ENCODE results near the gene CRHR1.

Gene CRHR1

GRCh38 chr17:45826919-45827588 lies 42.9 kb downstream of the CRHR1 start:
- FAIRE-seq (no peak), DNase-seq (ENCODE audit: insufficient read length) (no peak)
- TF ChIP-seq TAF1 (IDR thresholded peaks at IDR 0.05; ENCODE audit: borderline replicate concordance, low read depth, low read length) (no peak), POLR2A (IDR thresholded peaks at IDR 0.05; ENCODE audit: low read depth, low read length) (no peak), POLR2AphosphoS5 (IDR thresholded peaks at IDR 0.05; ENCODE audit: low read depth, low read length) (no peak)

GRCh38 chr17:45828171-45828570 lies 44.1 kb downstream of the CRHR1 start:
- FAIRE-seq (no peak), DNase-seq (ENCODE audit: insufficient read length) (no peak)

GRCh38 chr17:45828582-45829133 lies 44.5 kb downstream of the CRHR1 start:
- no peak for TF ChIP-seq TAF1 (IDR thresholded peaks at IDR 0.05; ENCODE audit: borderline replicate concordance, low read depth, low read length)
- no peak for TF ChIP-seq POLR2A (IDR thresholded peaks at IDR 0.05; ENCODE audit: low read depth, low read length)
- FAIRE-seq (no peak), DNase-seq (ENCODE audit: insufficient read length) (no peak)

More at GRCh38 chr17:45828171-45828570, 44.1 kb downstream of the CRHR1 start:
- no peak for TF ChIP-seq POLR2A (IDR thresholded peaks at IDR 0.05; ENCODE audit: low read depth, low read length)

GRCh38 chr17:45833920-45834319 lies 49.8 kb downstream of the CRHR1 start:
- no peak for TF ChIP-seq TAF1 (IDR thresholded peaks at IDR 0.05; ENCODE audit: borderline replicate concordance, low read depth, low read length)
- TF ChIP-seq POLR2A (IDR thresholded peaks at IDR 0.05; ENCODE audit: low read depth, low read length), result no peak
- no peak for TF ChIP-seq POLR2AphosphoS5 (IDR thresholded peaks at IDR 0.05; ENCODE audit: low read depth, low read length)
- FAIRE-seq (no peak), DNase-seq (ENCODE audit: insufficient read length) (no peak)

DNA sequence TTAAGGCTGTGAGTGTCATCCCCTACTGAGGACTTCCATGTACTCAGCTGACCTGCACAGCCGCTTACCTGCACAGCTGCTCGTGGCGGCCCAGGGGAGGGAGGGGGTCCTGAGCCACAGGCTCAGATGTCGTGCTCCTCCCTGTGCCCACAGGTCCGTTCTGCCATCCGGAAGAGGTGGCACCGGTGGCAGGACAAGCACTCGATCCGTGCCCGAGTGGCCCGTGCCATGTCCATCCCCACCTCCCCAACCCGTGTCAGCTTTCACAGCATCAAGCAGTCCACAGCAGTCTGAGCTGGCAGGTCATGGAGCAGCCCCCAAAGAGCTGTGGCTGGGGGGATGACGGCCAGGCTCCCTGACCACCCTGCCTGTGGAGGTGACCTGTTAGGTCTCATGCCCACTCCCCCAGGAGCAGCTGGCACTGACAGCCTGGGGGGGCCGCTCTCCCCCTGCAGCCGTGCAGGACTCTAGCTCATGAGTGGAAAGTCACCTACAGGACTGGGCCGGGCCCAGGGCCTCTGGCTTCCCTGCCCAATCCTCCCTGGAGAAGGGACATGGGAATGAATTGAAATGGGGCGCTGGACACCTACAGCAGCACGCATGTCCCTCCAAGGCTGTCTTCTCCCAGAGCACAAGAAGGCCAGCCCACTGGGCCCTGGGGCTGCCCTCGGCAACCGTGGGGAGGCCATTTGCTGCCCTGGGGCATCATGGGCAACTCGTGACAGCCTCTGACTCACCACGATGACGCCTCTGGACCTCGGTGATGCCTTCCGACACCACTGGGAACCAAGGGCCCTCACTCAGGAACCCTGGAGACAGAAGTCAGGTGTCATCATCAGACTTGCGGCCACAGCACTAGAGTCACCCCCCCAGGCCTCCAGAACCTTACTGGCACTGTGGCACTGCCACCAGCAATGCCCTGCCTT lies 50.6 kb downstream of the CRHR1 start:
- no peak for FAIRE-seq
- TF ChIP-seq POLR2AphosphoS5 (IDR thresholded peaks at IDR 0.05; ENCODE audit: low read depth, low read length), result no peak
- no peak for TF ChIP-seq TAF1 (IDR thresholded peaks at IDR 0.05; ENCODE audit: borderline replicate concordance, low read depth, low read length)
- no peak for TF ChIP-seq POLR2A (IDR thresholded peaks at IDR 0.05; ENCODE audit: low read depth, low read length)
- DNase-seq (ENCODE audit: insufficient read length), result no peak

GRCh38 chr17:45835481-45835880 lies 51.4 kb downstream of the CRHR1 start:
- TF ChIP-seq POLR2AphosphoS5 (IDR thresholded peaks at IDR 0.05; ENCODE audit: low read depth, low read length), result no peak
- no peak for TF ChIP-seq POLR2A (IDR thresholded peaks at IDR 0.05; ENCODE audit: low read depth, low read length)
- TF ChIP-seq TAF1 (IDR thresholded peaks at IDR 0.05; ENCODE audit: borderline replicate concordance, low read depth, low read length), result no peak
- FAIRE-seq (no peak), DNase-seq (ENCODE audit: insufficient read length) (no peak)

DNA sequence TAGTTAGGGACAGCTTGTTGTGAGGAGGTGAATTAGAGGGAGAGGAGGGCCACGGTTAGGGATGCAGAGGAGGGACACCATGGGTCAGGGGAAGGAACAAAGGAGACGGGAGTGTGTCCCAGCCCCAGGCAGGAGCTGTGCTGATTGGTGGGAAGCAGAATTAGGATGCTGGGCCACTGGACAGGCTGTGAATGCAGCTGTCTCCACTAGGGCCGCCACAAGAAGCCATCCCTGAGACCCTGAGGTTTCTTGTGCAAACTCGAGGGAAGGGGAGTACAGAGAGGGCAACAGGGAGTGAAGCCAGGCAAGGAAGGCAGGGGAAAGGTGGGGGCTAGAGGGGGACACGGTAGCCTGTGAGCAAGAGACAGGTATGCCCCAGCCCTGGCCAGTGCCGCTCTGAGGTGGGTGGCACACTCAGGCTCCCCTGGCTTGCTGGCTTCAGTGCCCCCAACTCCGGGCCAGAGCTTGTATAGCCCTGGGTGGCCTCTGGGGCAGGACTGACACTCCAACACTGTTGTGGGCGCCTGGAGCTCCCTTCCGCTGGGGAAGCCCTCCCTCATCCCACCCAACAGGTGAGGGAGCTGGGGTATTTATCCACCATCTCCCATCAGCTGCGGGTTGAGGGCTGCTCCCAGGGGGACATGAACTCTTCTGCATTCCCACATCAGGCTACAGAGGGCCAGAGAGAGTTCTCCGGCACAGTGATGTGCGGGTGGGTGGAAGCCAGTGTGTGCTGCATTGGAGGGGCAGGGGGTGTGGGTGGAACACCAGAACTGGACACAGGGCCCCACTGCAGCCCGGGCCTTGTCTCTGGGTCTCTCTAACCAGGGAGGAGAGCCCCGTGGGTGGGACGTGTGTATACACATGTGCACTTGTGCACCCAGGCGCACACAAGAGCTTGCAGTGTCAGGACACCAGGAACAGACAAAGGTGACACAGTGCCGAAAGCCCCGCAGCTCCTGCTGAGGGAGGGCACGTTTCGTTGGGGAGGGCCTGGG lies 52.2 kb downstream of the CRHR1 start:
- TF ChIP-seq POLR2A (IDR thresholded peaks at IDR 0.05; ENCODE audit: low read depth, low read length) (no peak), POLR2AphosphoS5 (IDR thresholded peaks at IDR 0.05; ENCODE audit: low read depth, low read length) (no peak), TAF1 (IDR thresholded peaks at IDR 0.05; ENCODE audit: borderline replicate concordance, low read depth, low read length) (no peak)
- FAIRE-seq (no peak), DNase-seq (ENCODE audit: insufficient read length) (no peak)

DNA sequence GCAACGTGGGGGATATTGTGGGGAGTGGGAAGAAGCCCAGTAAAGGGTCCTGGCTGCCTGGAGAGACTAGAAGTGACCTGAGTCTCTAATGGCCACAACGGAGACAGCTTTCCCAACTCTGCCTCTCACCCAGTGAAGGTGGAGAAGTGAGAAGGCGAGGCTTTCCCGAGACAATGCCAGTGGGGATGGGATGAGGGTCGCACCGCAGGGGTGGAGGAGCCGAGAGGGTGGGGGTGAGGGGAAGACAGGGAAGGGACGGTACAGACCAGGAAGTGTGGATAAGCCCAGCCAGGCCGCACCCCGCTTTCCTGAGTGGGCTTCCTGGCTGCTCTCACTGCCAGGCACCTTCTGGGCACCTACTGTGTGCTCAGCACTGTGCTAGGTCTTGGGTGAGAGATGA lies 53.1 kb downstream of the CRHR1 start:
- no peak for DNase-seq (ENCODE audit: insufficient read length)
- no peak for FAIRE-seq
- TF ChIP-seq TAF1 (IDR thresholded peaks at IDR 0.05; ENCODE audit: borderline replicate concordance, low read depth, low read length) (no peak), POLR2AphosphoS5 (IDR thresholded peaks at IDR 0.05; ENCODE audit: low read depth, low read length) (no peak), POLR2A (IDR thresholded peaks at IDR 0.05; ENCODE audit: low read depth, low read length) (no peak)

DNA sequence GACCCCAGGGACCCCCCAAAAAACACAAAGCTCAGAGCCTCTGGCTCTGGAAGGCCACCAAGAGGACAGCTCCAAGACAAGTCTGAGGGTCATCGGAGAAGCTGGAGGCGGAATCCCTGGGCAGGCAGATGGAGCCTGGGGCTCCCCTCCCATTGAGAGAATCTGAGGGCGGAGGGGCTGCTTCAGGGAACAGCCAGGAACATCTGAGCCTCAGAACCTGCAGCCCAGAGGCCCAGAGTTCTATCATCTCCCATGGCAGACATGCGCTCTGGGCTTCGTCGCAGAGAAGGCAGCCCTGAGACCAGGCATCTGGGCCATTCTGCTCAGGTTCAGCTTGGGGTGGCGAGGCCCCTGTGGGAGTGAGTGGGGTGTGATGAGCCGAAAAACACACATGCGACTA lies 53.5 kb downstream of the CRHR1 start:
- FAIRE-seq, result no peak
- no peak for DNase-seq (ENCODE audit: insufficient read length)
- TF ChIP-seq POLR2A (IDR thresholded peaks at IDR 0.05; ENCODE audit: low read depth, low read length) (no peak), TAF1 (IDR thresholded peaks at IDR 0.05; ENCODE audit: borderline replicate concordance, low read depth, low read length) (no peak), POLR2AphosphoS5 (IDR thresholded peaks at IDR 0.05; ENCODE audit: low read depth, low read length) (no peak)

GRCh38 chr17:45838751-45839295 lies 54.7 kb downstream of the CRHR1 start:
- no peak for FAIRE-seq
- TF ChIP-seq TAF1 (IDR thresholded peaks at IDR 0.05; ENCODE audit: borderline replicate concordance, low read depth, low read length) (no peak), POLR2AphosphoS5 (IDR thresholded peaks at IDR 0.05; ENCODE audit: low read depth, low read length) (no peak)

GRCh38 chr17:45839442-45839841 lies 55.3 kb downstream of the CRHR1 start:
- FAIRE-seq, result no peak
- no peak for DNase-seq (ENCODE audit: insufficient read length)
- TF ChIP-seq TAF1 (IDR thresholded peaks at IDR 0.05; ENCODE audit: borderline replicate concordance, low read depth, low read length) (no peak), POLR2AphosphoS5 (IDR thresholded peaks at IDR 0.05; ENCODE audit: low read depth, low read length) (no peak), POLR2A (IDR thresholded peaks at IDR 0.05; ENCODE audit: low read depth, low read length) (no peak)

More at GRCh38 chr17:45838751-45839295, 54.7 kb downstream of the CRHR1 start:
- DNase-seq (ENCODE audit: insufficient read length), result no peak

Measured in GM12892 (cell line).